EL (cell line): ENCODE data around the gene TBX21.

ENCODE experiments used
- DNase-seq: peaks from one replicate; pipeline ENCODE4 v3.0.0-alpha.2; 2016

The TBX21 gene

GRCh38 chr17:47698749-47699535 lies 34.1 kb upstream of the TBX21 start:
- DNase-seq: peak; percentile 53

GRCh38 chr17:47699536-47699840 lies 33.5 kb upstream of the TBX21 start:
- DNase-seq: no peak

GRCh38 chr17:47700471-47701449 lies 32.3 kb upstream of the TBX21 start:
- DNase-seq: no peak

GRCh38 chr17:47701608-47702007 lies 31.4 kb upstream of the TBX21 start:
- DNase-seq: no peak

GRCh38 chr17:47702391-47702995 lies 30.5 kb upstream of the TBX21 start:
- no peak for DNase-seq

- no peak for DNase-seq
These were observed 29.8 kb upstream of the TBX21 start for GRCh38 chr17:47703191-47703591.

GRCh38 chr17:47703671-47704070 lies 29.4 kb upstream of the TBX21 start:
- no peak for DNase-seq

- DNase-seq: no peak
These were observed 28.9 kb upstream of the TBX21 start for GRCh38 chr17:47704116-47704515.

- DNase-seq: no peak
These were observed 28.3 kb upstream of the TBX21 start for GRCh38 chr17:47704736-47705135.

GRCh38 chr17:47705536-47706530 lies 27.2 kb upstream of the TBX21 start:
- DNase-seq: no peak

GRCh38 chr17:47707056-47707804 lies 25.8 kb upstream of the TBX21 start:
- no peak for DNase-seq

- DNase-seq: no peak
These were observed 25.2 kb upstream of the TBX21 start for GRCh38 chr17:47707884-47708283.

GRCh38 chr17:47708312-47708863 lies 24.6 kb upstream of the TBX21 start:
- DNase-seq: no peak

- DNase-seq: no peak
These were observed 24.0 kb upstream of the TBX21 start for GRCh38 chr17:47708864-47709541.

- no peak for DNase-seq
These were observed 23.4 kb upstream of the TBX21 start for GRCh38 chr17:47709594-47709993.

GRCh38 chr17:47711366-47712099 lies 21.5 kb upstream of the TBX21 start:
- DNase-seq: no peak

GRCh38 chr17:47712330-47713023 lies 20.6 kb upstream of the TBX21 start:
- DNase-seq: no peak

- DNase-seq: no peak
These were observed 18.9 kb upstream of the TBX21 start for GRCh38 chr17:47713980-47714700.
